Measurements from ENCODE around the gene USF2. TPM values are rescaled to one million over a fixed set of nuclear protein-coding genes. Genes with fewer than 3 reads are reported as not detected.
"Not testable (repeated sequence)": the region's sequence is repeated elsewhere in the genome, so short reads cannot be mapped to it uniquely, and the experiment has no call there.

USF2 gene
- 100 to 1,000 TPM in 1 of 2 donors, 10 to 100 TPM in 1; 85.3 to 107 TPM for total RNA-seq
- polyA plus RNA-seq: 100 to 1,000 TPM; 101 to 148 TPM
- long read RNA-seq, donor 1, partial matches to known transcripts: 53 of 56 reads
- long read RNA-seq, donor 1, other reads (novel, unspliced or antisense): 2 of 56 reads
- long read RNA-seq, donor 2, partial matches to known transcripts: 14 of 21 reads
- long read RNA-seq, donor 2, other reads (novel, unspliced or antisense): 4 of 21 reads

- no peak for ATAC-seq (ENCODE audit: low FRiP score)
- 0 to 1% methylated on average over 53 to 121 of the region's 126 CpGs for WGBS, 2 donors
- H3K36me3 ChIP-seq (ENCODE audit: control insufficient read depth in 1 of 2, insufficient read depth in 2 of 2, low read length in 1 of 2): peaks cover 0 to 6% of the 10 kb centered on the region in 2 donors
- H3K4me1 ChIP-seq (ENCODE audit: control insufficient read depth in 1 of 2, insufficient read depth in 2 of 2, low read length in 2 of 2): no peaks in the 10 kb centered on the region
- H3K4me3 ChIP-seq (ENCODE audit: low read length in 2 of 2): peak within 1 kb of the TSS; percentile 91 to 92
- no peaks in the 10 kb centered on the region for H3K9me3 ChIP-seq (ENCODE audit: control insufficient read depth, low read length)
- peak; percentile 85 to 89 for DNase-seq
- no peaks in the 10 kb centered on the region for H3K27me3 ChIP-seq (ENCODE audit: control insufficient read depth in 1 of 2, insufficient read depth in 2 of 2, low read length in 1 of 2)
- intact Hi-C loops (cut with DNase I): loop anchor here (5.0 to 10.0 kb wide), 3 partner anchors 116 to 1894 kb away; partner anchors contain the start of genes CEBPG (in 1 of the 2), FXYD5 (in 1 of the 2) and FXYD7 (in 1 of the 2)
- H3K27ac ChIP-seq (ENCODE audit: low read depth in 1 of 2, low read length in 2 of 2): peak within 1 kb of the TSS; percentile 63 to 77
Measured at GRCh38 chr19:35268536-35269437, at the start of gene USF2. Gene USF2, plus strand, starts transcription at chr19:35268962. Its CDS starts 140 bp downstream, at chr19:35269102.

GRCh38 chr19:35219008-35219407 lies 49.8 kb upstream of the USF2 start:
- no peaks in the 10 kb centered on the region for H3K4me1 ChIP-seq (ENCODE audit: control insufficient read depth in 1 of 2, insufficient read depth in 2 of 2, low read length in 2 of 2)
- H3K4me3 ChIP-seq (ENCODE audit: low read length in 2 of 2): no peak overlapping the region
- ATAC-seq (ENCODE audit: low FRiP score) (no peak), DNase-seq (no peak)
- intact Hi-C loops (cut with DNase I): no loop called here
- WGBS, 2 donors: 83 to 96% methylated on average over 1 of the region's 1 CpG
- H3K27ac ChIP-seq (ENCODE audit: low read depth in 1 of 2, low read length in 2 of 2): no peak overlapping the region
- H3K36me3 ChIP-seq (ENCODE audit: control insufficient read depth in 1 of 2, insufficient read depth in 2 of 2, low read length in 1 of 2): no peaks in the 10 kb centered on the region
- no peaks in the 10 kb centered on the region for H3K27me3 ChIP-seq (ENCODE audit: control insufficient read depth in 1 of 2, insufficient read depth in 2 of 2, low read length in 1 of 2)
- H3K9me3 ChIP-seq (ENCODE audit: control insufficient read depth, low read length): peaks cover 13% of the 10 kb centered on the region

DNA sequence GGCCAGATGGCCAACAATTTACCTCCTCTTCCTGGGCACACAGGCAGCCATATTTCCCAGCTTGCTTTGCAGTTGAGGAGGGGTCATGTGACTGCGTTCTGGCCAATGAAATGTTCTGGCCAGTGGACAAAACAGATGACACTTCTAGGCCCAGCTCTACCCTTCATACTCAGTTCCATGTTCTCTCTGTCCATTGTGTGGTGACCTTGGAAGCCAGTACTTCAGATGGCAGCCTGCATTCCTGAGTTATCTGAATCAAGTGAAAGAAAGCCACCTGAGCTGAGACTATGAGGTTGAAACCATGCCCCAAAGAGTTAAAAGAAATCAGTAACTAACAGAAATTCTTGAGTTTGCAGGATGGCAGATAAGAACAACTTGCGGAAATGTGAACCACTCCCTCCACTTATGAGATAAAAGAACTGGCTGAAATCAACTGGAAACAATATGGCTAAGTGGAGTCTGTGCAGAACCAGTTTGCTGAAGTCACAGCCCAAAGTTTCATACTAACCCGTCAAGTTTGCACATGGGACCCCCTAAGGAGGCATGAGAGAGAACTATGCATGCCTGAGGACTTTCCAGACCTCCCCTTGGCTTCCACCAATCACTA lies 48.3 kb upstream of the USF2 start:
- no peak for ATAC-seq (ENCODE audit: low FRiP score)

GRCh38 chr19:35220973-35221590 lies 47.7 kb upstream of the USF2 start:
- 90 to 93% methylated on average over 4 of the region's 4 CpGs for WGBS, 2 donors
- H3K9me3 ChIP-seq (ENCODE audit: control insufficient read depth, low read length): peaks cover 13% of the 10 kb centered on the region
- DNase-seq: not testable (repeated sequence)

More for the DNA sequence above, 48.3 kb upstream of the USF2 start:
- 34 to 39% methylated on average over 3 of the region's 3 CpGs for WGBS, 2 donors
- Histone ChIP-seq H3K9me3 (ENCODE audit: control insufficient read depth, low read length) (peaks cover 13% of the 10 kb centered on the region), H3K27ac (ENCODE audit: low read depth in 1 of 2, low read length in 2 of 2) (no peak overlapping the region), H3K4me1 (ENCODE audit: control insufficient read depth in 1 of 2, insufficient read depth in 2 of 2, low read length in 2 of 2) (no peaks in the 10 kb centered on the region), H3K4me3 (ENCODE audit: low read length in 2 of 2) (no peak overlapping the region), H3K27me3 (ENCODE audit: control insufficient read depth in 1 of 2, insufficient read depth in 2 of 2, low read length in 1 of 2) (no peaks in the 10 kb centered on the region), H3K36me3 (ENCODE audit: control insufficient read depth in 1 of 2, insufficient read depth in 2 of 2, low read length in 1 of 2) (no peaks in the 10 kb centered on the region)
- DNase-seq: no peak
- intact Hi-C loops (cut with DNase I): no loop called here

DNA sequence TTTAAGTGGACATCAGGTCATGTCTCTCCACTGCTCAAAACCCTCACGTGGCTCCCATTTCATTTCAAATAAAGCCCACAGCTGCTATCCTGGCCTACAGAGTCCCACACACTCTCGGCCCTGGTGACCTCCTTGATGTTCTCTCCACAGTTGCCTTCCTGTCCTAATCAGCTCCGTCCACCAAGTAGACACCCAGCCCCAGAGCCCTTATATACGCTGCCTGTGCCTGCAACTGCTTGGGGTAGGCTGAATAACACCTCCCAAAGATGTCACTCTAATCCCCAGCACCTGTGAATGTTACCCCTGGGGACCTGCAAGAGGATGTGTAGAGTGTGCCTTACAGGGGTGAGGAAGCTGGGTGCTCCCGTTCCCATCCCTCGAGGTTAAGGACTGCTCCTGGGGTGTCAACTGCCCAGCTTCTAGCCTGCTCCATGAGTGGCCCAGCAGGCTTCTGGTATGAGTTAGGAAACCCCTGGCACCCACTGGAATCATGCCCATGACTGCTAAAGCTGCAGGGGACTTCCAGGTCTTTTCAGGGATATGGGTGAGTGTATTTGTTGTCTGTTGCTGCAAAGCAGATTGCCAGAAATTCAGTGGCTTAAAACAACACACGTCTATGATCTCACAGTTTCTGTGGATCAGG lies 46.3 kb upstream of the USF2 start:
- Histone ChIP-seq H3K36me3 (ENCODE audit: control insufficient read depth in 1 of 2, insufficient read depth in 2 of 2, low read length in 1 of 2) (no peaks in the 10 kb centered on the region), H3K9me3 (ENCODE audit: control insufficient read depth, low read length) (peaks cover 11% of the 10 kb centered on the region), H3K4me3 (ENCODE audit: low read length in 2 of 2) (no peak overlapping the region), H3K27ac (ENCODE audit: low read depth in 1 of 2, low read length in 2 of 2) (no peak overlapping the region), H3K27me3 (ENCODE audit: control insufficient read depth in 1 of 2, insufficient read depth in 2 of 2, low read length in 1 of 2) (no peaks in the 10 kb centered on the region), H3K4me1 (ENCODE audit: control insufficient read depth in 1 of 2, insufficient read depth in 2 of 2, low read length in 2 of 2) (no peaks in the 10 kb centered on the region)
- intact Hi-C loops (cut with DNase I): no loop called here
- 80 to 86% methylated on average over 7 of the region's 7 CpGs for WGBS, 2 donors
- ATAC-seq (ENCODE audit: low FRiP score) (no peak), DNase-seq (no peak)

More at GRCh38 chr19:35220973-35221590, 47.7 kb upstream of the USF2 start:
- H3K27ac ChIP-seq (ENCODE audit: low read depth in 1 of 2, low read length in 2 of 2); H3K4me1 ChIP-seq (ENCODE audit: control insufficient read depth in 1 of 2, insufficient read depth in 2 of 2, low read length in 2 of 2); intact Hi-C loops (cut with DNase I); H3K4me3 ChIP-seq (ENCODE audit: low read length in 2 of 2); H3K36me3 ChIP-seq (ENCODE audit: control insufficient read depth in 1 of 2, insufficient read depth in 2 of 2, low read length in 1 of 2); ATAC-seq (ENCODE audit: low FRiP score); H3K27me3 ChIP-seq (ENCODE audit: control insufficient read depth in 1 of 2, insufficient read depth in 2 of 2, low read length in 1 of 2): not testable (repeated sequence)

- 53 to 70% methylated on average over 6 of the region's 6 CpGs for WGBS, 2 donors
- no peak for DNase-seq
Measured at GRCh38 chr19:35223084-35223790, 45.5 kb upstream of the USF2 start.

GRCh38 chr19:35223862-35224505 lies 44.8 kb upstream of the USF2 start:
- Histone ChIP-seq H3K27ac (ENCODE audit: low read depth in 1 of 2, low read length in 2 of 2) (no peak overlapping the region), H3K27me3 (ENCODE audit: control insufficient read depth in 1 of 2, insufficient read depth in 2 of 2, low read length in 1 of 2) (no peaks in the 10 kb centered on the region), H3K36me3 (ENCODE audit: control insufficient read depth in 1 of 2, insufficient read depth in 2 of 2, low read length in 1 of 2) (no peaks in the 10 kb centered on the region), H3K9me3 (ENCODE audit: control insufficient read depth, low read length) (peaks cover 11% of the 10 kb centered on the region), H3K4me1 (ENCODE audit: control insufficient read depth in 1 of 2, insufficient read depth in 2 of 2, low read length in 2 of 2) (no peaks in the 10 kb centered on the region), H3K4me3 (ENCODE audit: low read length in 2 of 2) (no peak overlapping the region)
- no peak for DNase-seq
- no peak for ATAC-seq (ENCODE audit: low FRiP score)
- intact Hi-C loops (cut with DNase I): no loop called here
- WGBS, 2 donors: 77% methylated on average over 4 of the region's 4 CpGs

More at GRCh38 chr19:35223084-35223790, 45.5 kb upstream of the USF2 start:
- no peaks in the 10 kb centered on the region for H3K27me3 ChIP-seq (ENCODE audit: control insufficient read depth in 1 of 2, insufficient read depth in 2 of 2, low read length in 1 of 2)
- H3K27ac ChIP-seq (ENCODE audit: low read depth in 1 of 2, low read length in 2 of 2): no peak overlapping the region
- H3K9me3 ChIP-seq (ENCODE audit: control insufficient read depth, low read length): peaks cover 11% of the 10 kb centered on the region
- intact Hi-C loops (cut with DNase I): no loop called here
- H3K4me1 ChIP-seq (ENCODE audit: control insufficient read depth in 1 of 2, insufficient read depth in 2 of 2, low read length in 2 of 2): no peaks in the 10 kb centered on the region
- H3K36me3 ChIP-seq (ENCODE audit: control insufficient read depth in 1 of 2, insufficient read depth in 2 of 2, low read length in 1 of 2): no peaks in the 10 kb centered on the region
- no peak for ATAC-seq (ENCODE audit: low FRiP score)
- H3K4me3 ChIP-seq (ENCODE audit: low read length in 2 of 2): no peak overlapping the region

Measured in aorta (tissue), 5 donors.